Breast epithelium (tissue), 4 donors: ENCODE measurements around the gene PPP1R37. TPM values are rescaled to one million over a fixed set of nuclear protein-coding genes. Genes with fewer than 3 reads are reported as not detected.
"Not testable (repeated sequence)": the region's sequence is repeated elsewhere in the genome, so short reads cannot be mapped to it uniquely, and the experiment has no call there.

Source experiments
- DNase-seq, 2 donors: peaks; one replicate each; pipeline ENCODE4 v3.0.0-alpha.2; 2019; ENCODE audit warnings: low spot score in 2 of 2
- H3K27ac ChIP-seq, 2 donors: fragments of 200-600 bp; sonication (generic) in 1 of 2; one replicate each; pipeline ENCODE4 v1.5.1; 2016 to 2019; ENCODE audit warnings: mild to moderate bottlenecking in 1 of 2
- H3K27me3 ChIP-seq, 2 donors: fragments of 200-600 bp; sonication (generic) in 1 of 2; one replicate each; pipeline versions ENCODE4 v1.5.1 to v1.6.0; 2017 to 2019; ENCODE audit warnings: control low read depth in 1 of 2, mild to moderate bottlenecking in 1 of 2
- H3K36me3 ChIP-seq: fragments of 200-600 bp; one replicate; pipeline ENCODE4 v1.5.1; 2019
- H3K4me1 ChIP-seq, 2 donors: fragments of 200-600 bp; sonication (generic); one replicate each; pipeline ENCODE4 v1.5.1; 2016 to 2019; ENCODE audit warnings: control low read depth in 1 of 2
- H3K4me3 ChIP-seq, 3 donors: fragments of 200-600 bp; sonication (generic); 1 replicate in 2 of 3; 2 replicates in 1 of 3; pipeline ENCODE4 v1.5.1; 2016 to 2019; ENCODE audit warnings: mild to moderate bottlenecking in 3 of 3, moderate library complexity in 2 of 3
- H3K9me3 ChIP-seq, 2 donors: fragments of 200-600 bp; sonication (generic) in 1 of 2; one replicate each; pipeline ENCODE4 v1.5.1; 2016 to 2019; ENCODE audit warnings: control low read depth in 1 of 2
- POLR2A ChIP-seq: fragments of 450-650 bp; IDR thresholded peaks from one replicate; pipeline ENCODE4 v1.6.1; 2016; ENCODE audit warnings: antibody characterized with exemption, mild to moderate bottlenecking, moderate library complexity
- POLR2AphosphoS5 ChIP-seq, 3 donors: sonication (generic); formaldehyde crosslinking; IDR thresholded peaks; one replicate each; pipeline ENCODE4 v1.6.1; 2017; ENCODE audit warnings: antibody characterized with exemption in 3 of 3
- intact Hi-C: fragments of 100-400 bp; cut with DNase I; formaldehyde crosslinking; loops from one replicate; pipeline ENCODE4 v1.15.1; 2023; ENCODE audit warnings: low total_unique reads
- total RNA-seq, 3 donors: library from RNA; depleted of rRNA; stranded (reverse); fragments of >200 nt; gene quantifications; one replicate each; pipeline ENCODE4 v1.1.0, GENCODE V29; 2016
- TF ChIP-seq, protein P1 (sequence below), 3 donors: fragments of 450-650 bp; IDR thresholded peaks; one replicate each; pipeline ENCODE4 v1.5.1; 2016 to 2017; ENCODE audit warnings: antibody characterized with exemption in 3 of 3, mild to moderate bottlenecking in 3 of 3, moderate library complexity in 3 of 3

The PPP1R37 gene
- total RNA-seq, 3 donors from 2014 or later, result 18.6 to 50.8 (median 33.8) TPM

DNA sequence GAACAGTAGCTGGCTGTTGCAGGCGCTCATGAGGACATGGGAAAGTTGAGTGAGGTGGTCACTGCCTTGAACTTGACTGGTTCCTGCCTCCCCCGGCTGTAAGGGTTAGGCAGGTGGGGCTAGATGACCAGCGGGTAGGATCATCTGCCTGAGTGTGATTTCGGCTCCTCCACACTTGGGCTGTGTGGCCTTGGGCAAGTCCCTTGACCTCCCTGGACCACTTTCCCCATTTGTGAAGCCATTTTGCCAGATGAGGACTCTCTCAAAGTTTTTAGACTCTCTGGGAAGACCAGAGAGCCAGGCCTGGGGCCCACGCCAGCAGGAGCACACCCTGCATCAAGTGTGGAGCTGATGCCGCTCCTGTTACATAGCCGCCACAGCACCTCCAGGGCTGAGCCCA is 9.5 kb downstream of the PPP1R37 start:
- TF ChIP-seq POLR2A, result no peak
- intact Hi-C loops, result no loop called here
- Histone ChIP-seq H3K4me1 (peaks cover 22 to 40% of the 10 kb centered on the region in 2 donors), H3K9me3 (no peaks in the 10 kb centered on the region), H3K27me3 (no peaks in the 10 kb centered on the region), H3K4me3 (no peak overlapping the region), H3K27ac (peak overlapping the region; percentile 10 to 48), H3K36me3 (no peaks in the 10 kb centered on the region)
- DNase-seq, result no peak

DNA sequence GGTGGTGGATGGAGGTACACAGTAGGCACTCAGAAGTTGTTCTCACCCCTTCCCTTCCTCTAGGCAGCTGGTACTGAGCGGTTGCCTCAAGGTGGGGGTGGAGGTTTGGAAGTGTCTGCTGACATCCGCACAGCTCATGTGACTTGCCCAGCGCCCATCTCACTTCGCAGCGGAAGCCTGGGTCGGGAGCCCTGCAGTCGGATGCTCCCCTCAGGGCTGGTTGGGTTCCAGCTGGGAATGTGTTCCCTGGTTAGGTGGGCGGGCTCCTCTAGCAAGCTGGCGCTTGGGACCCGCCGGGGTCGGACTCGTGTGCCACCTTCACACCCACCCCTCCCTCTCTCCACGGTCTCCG is 10.2 kb downstream of the PPP1R37 start:
- Histone ChIP-seq H3K4me3 (peak overlapping the region; percentile 5 to 46 (median 26)), H3K9me3 (no peaks in the 10 kb centered on the region), H3K27me3 (no peaks in the 10 kb centered on the region), H3K36me3 (no peaks in the 10 kb centered on the region), H3K4me1 (peaks cover 15 to 34% of the 10 kb centered on the region in 2 donors), H3K27ac (peak overlapping the region; percentile 10 to 48)
- no peak for DNase-seq
- TF ChIP-seq POLR2A (no peak), POLR2AphosphoS5 (IDR thresholded peaks at IDR 0.05) (no peak)
- TF ChIP-seq, protein P1, sequence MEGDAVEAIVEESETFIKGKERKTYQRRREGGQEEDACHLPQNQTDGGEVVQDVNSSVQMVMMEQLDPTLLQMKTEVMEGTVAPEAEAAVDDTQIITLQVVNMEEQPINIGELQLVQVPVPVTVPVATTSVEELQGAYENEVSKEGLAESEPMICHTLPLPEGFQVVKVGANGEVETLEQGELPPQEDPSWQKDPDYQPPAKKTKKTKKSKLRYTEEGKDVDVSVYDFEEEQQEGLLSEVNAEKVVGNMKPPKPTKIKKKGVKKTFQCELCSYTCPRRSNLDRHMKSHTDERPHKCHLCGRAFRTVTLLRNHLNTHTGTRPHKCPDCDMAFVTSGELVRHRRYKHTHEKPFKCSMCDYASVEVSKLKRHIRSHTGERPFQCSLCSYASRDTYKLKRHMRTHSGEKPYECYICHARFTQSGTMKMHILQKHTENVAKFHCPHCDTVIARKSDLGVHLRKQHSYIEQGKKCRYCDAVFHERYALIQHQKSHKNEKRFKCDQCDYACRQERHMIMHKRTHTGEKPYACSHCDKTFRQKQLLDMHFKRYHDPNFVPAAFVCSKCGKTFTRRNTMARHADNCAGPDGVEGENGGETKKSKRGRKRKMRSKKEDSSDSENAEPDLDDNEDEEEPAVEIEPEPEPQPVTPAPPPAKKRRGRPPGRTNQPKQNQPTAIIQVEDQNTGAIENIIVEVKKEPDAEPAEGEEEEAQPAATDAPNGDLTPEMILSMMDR (IDR thresholded peaks at IDR 0.05), result no peak
- intact Hi-C loops, result no loop called here

DNA sequence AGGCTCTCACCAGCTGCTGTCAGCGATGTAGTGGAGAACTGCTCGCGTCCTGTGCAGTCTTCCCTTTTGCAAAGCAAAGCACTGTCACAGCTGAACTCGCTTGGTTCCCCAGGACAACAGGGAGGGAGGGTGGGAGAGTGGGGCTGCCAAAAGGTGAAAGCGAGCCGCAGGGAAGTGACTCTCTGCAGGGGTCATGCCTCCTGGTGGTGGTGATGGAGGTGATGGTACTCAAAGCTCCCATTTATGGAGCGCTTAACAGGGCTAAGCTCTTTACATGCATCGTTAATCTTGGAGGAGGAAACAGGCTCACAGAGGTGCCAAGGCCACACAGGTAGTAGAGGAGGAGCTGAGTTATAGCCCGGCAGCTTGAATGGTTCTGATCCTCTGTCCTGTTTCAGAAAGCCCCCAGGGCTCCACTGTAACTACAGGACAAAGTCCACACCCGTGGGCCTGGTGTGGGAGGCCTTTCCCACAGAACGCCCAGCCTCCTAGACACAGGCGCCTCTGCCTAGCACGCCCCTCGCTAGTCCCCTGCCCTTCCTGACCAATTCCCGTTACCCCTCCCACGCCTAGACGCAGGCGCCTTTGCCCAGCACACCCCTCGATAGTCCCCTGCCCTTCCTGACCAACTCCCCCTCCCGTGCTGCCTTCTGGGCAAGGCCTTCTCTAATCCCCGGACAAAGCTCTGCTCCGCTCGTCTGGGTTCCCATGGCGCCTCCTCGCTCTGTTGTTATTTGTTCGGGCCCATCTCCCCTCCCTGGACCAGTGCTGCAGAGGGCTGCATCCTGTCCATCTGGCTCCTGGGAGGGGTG is 10.7 kb downstream of the PPP1R37 start:
- Histone ChIP-seq H3K4me1 (peaks cover 9 to 29% of the 10 kb centered on the region in 2 donors), H3K27ac (peak overlapping the region; percentile 10 to 48), H3K27me3 (no peaks in the 10 kb centered on the region), H3K4me3 (peak overlapping the region; percentile 5 to 46 (median 26)), H3K36me3 (no peaks in the 10 kb centered on the region), H3K9me3 (no peaks in the 10 kb centered on the region)
- no peak for DNase-seq
- intact Hi-C loops, result no loop called here
- no peak for TF ChIP-seq POLR2AphosphoS5 (IDR thresholded peaks at IDR 0.05)
- TF ChIP-seq, protein P1 (IDR thresholded peaks at IDR 0.05), result no peak
- TF ChIP-seq POLR2A, result no peak

DNA sequence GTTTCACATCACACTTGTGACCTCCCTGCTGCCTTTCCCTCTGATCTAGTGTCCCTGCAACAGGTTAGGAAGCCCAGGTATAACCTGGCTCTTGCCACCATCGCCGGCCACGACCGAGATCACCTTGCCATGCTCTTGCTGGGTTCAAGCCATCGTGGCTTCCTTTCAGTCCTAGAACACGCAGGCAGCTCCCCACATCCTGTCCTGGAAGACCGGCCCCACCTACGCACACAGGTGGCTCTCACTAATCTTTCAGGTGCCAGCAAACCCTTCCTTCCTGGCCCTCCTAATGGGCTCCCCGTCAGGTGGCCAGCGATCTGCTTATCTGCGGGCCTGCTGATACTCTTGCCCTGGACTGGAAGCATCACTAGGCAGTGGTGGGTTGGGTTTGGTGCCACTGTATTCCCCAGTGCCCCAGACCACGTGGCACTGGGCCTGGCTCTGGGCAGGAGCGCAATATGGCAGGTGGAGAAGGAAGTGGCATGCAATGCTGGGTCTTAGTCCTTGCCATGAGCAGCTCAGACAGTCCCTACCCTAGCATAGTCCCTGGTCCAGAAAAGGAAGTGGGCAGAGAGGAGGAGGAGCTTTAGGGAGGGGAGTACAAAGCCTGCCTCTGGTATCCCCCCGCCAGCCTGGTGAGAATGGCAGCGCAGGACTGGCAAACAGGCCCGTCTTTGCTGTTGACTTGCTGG is 11.8 kb downstream of the PPP1R37 start:
- H3K36me3 ChIP-seq, result no peaks in the 10 kb centered on the region
- TF ChIP-seq POLR2A (no peak), POLR2AphosphoS5 (IDR thresholded peaks at IDR 0.05) (no peak)
- TF ChIP-seq, protein P1 (IDR thresholded peaks at IDR 0.05), result no peak
- H3K9me3 ChIP-seq, result no peaks in the 10 kb centered on the region
- no peak for DNase-seq
- H3K27ac ChIP-seq, result no peak overlapping the region
- no peak overlapping the region for H3K4me3 ChIP-seq
- no peaks in the 10 kb centered on the region for H3K27me3 ChIP-seq
- intact Hi-C loops, result no loop called here
- peaks cover 7 to 20% of the 10 kb centered on the region in 2 donors for H3K4me1 ChIP-seq

DNA sequence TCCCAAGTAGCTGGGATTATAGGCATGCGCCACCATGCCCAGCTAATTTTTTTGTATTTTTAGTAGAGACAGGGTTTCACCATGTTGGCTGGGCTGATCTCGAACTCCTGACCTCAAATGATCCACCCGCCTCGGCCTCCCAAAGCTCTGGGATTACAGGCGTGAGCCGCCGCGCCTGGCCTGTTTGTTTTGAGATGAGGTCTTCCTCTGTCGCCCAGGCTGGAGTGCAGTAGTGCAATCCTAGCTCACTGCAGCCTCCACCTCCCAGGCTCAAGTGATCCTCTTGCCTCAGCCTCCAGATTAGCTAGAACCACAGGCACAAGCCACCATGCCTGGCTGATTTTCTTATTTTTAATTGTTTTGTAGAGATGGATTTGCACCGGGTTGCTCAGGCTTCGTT is 13.4 kb downstream of the PPP1R37 start:
- H3K4me3 ChIP-seq, H3K36me3 ChIP-seq, H3K27me3 ChIP-seq, DNase-seq, H3K9me3 ChIP-seq, H3K27ac ChIP-seq, intact Hi-C loops: not testable (repeated sequence)
- H3K4me1 ChIP-seq, result peaks cover 7 to 18% of the 10 kb centered on the region in 2 donors

DNA sequence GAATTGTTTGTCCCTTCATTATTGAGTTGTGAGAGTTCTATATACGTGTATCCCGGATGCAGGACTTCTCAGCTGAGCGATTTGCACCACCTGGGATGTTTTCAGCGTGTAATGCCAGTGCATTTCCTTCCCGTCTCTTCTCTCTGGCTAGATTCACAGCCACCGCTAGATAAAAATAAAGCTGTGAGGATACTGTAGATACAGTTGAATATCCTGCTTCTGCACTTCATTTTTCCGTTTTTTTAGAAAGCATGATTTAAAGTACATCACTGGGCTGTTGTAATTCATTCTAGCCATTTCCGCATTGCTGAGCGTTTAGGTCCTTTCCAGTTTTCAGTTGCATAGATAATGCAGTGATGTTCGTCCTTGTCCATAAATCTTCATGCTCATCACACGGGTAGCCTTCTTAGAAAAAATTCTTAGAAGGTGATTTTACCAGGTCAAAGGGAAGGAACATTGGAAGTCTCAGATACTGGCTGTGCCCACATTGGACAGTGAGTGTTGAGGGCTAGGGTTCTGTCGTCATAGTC is 14.7 kb downstream of the PPP1R37 start:
- DNase-seq, result no peak
- no peaks in the 10 kb centered on the region for H3K36me3 ChIP-seq
- H3K27ac ChIP-seq, result no peak overlapping the region
- TF ChIP-seq, protein P1 (IDR thresholded peaks at IDR 0.05), result no peak
- TF ChIP-seq POLR2AphosphoS5 (IDR thresholded peaks at IDR 0.05) (no peak), POLR2A (no peak)
- intact Hi-C loops, result no loop called here
- H3K4me3 ChIP-seq, result no peak overlapping the region
- no peaks in the 10 kb centered on the region for H3K9me3 ChIP-seq
- no peaks in the 10 kb centered on the region for H3K27me3 ChIP-seq
- peaks cover 7 to 12% of the 10 kb centered on the region in 2 donors for H3K4me1 ChIP-seq
